Right lobe of liver (tissue), 4 donors: ENCODE data around the gene PPARA.

Source experiments
- CTCF ChIP-seq, 4 donors: fragments of 200-600 bp in 3 of 4; fragments of 450-650 bp in 1 of 4; IDR thresholded peaks; one replicate each; pipeline versions ENCODE4 v1.5.1 to v1.8.0; 2016 to 2022; ENCODE audit warnings: antibody characterized with exemption in 4 of 4, mild to moderate bottlenecking in 2 of 4
- POLR2A ChIP-seq: fragments of 450-650 bp; IDR thresholded peaks from one replicate; pipeline ENCODE4 v1.6.1; 2017; ENCODE audit warnings: antibody characterized with exemption, mild to moderate bottlenecking
- donor health status: DM: no; HTN: no; CAD: no.
- donor health status: DM: no; HTN: no; CAD: no.
- donor health status: DM: no; HTN: yes; CAD: no.

GRCh38 chr22:46107753-46108563, 42.4 kb upstream of the PPARA start:
- TF ChIP-seq CTCF (IDR thresholded peaks at IDR 0.05) (no peak), POLR2A (no peak)
